WTC11 (cell line): ENCODE results near the gene WDR59. TPM values are rescaled to one million over a fixed set of nuclear protein-coding genes. Genes with fewer than 3 reads are reported as not detected.

Experiments
- ATAC-seq: fragments of 200-7000 bp; cut with Tn5 transposase; 2 replicates; pipeline ENCODE4 v1.10.0; 2021; ENCODE audit warnings: mild to moderate bottlenecking, moderate library complexity
- CTCF ChIA-PET: fragments of 300-600 bp; sonication (Branson Sonifier 250); formaldehyde crosslinking; loops from one replicate; lab custom pipeline; 2021; ENCODE audit warnings: antibody characterized with exemption; lab: Charles Lee
- POLR2A ChIA-PET: fragments of 350-600 bp; sonication (Branson Sonifier 250); formaldehyde crosslinking; loops from one replicate; lab custom pipeline; 2021; ENCODE audit warnings: antibody characterized with exemption; lab: Charles Lee
- DNase-seq: peaks from one replicate; pipeline ENCODE4 v3.0.0; 2021; ENCODE audit warnings: low spot score
- H3K27ac Mint-ChIP-seq: 2 replicates; pipeline ENCODE4 v1.8.0; 2021; ENCODE audit warnings: mixed read lengths
- H3K27me3 Mint-ChIP-seq: 2 replicates; pipeline ENCODE4 v1.8.0; 2021; ENCODE audit warnings: low read depth, mild to moderate bottlenecking, moderate library complexity, mixed read lengths
- H3K36me3 Mint-ChIP-seq: 2 replicates; pipeline ENCODE4 v1.8.0; 2021; ENCODE audit warnings: mixed read lengths
- H3K4me1 Mint-ChIP-seq: 2 replicates; pipeline ENCODE4 v1.8.0; 2022; ENCODE audit warnings: mixed read lengths
- H3K4me3 Mint-ChIP-seq: 2 replicates; pipeline ENCODE4 v1.8.0; 2021; ENCODE audit warnings: mild to moderate bottlenecking, moderate library complexity, mixed read lengths
- H3K9me3 Mint-ChIP-seq: 2 replicates; pipeline ENCODE4 v1.8.0; 2021; ENCODE audit warnings: mixed read lengths
- AR ChIP-seq: fragments of 250-450 bp; sonication (Bioruptor Pico); IDR thresholded peaks from 2 replicates; pipeline ENCODE4 v1.9.0; 2021; ENCODE audit warnings: mild to moderate bottlenecking
- ATF1 ChIP-seq: sonication (generic); formaldehyde crosslinking; IDR thresholded peaks from 2 replicates; pipeline ENCODE4 v1.8.1; 2023; ENCODE audit warnings: mild to moderate bottlenecking, moderate library complexity, missing genetic modification reagents
- CBFB ChIP-seq: sonication (generic); formaldehyde crosslinking; IDR thresholded peaks from 2 replicates; pipeline ENCODE4 v1.8.1; 2022; ENCODE audit warnings: mild to moderate bottlenecking, low read depth, missing genetic modification reagents
- ELF4 ChIP-seq: sonication (generic); formaldehyde crosslinking; IDR thresholded peaks from 2 replicates; pipeline ENCODE4 v1.8.1; 2022; ENCODE audit warnings: low read depth, mild to moderate bottlenecking, moderate library complexity, missing genetic modification reagents
- FOXP1 ChIP-seq: sonication (generic); formaldehyde crosslinking; IDR thresholded peaks from 2 replicates; pipeline ENCODE4 v1.8.0; 2022; ENCODE audit warnings: missing genetic modification reagents, mild to moderate bottlenecking, moderate library complexity, borderline replicate concordance
- GRHL2 ChIP-seq: fragments of 250-450 bp; sonication (Bioruptor Pico); IDR thresholded peaks from 2 replicates; pipeline ENCODE4 v1.8.0; 2022; ENCODE audit warnings: mild to moderate bottlenecking, moderate library complexity; ENCODE audit not compliant: insufficient replicate concordance, severe bottlenecking
- GTF2I ChIP-seq: fragments of 250-450 bp; sonication (Bioruptor Pico); conservative IDR thresholded peaks from 2 replicates; pipeline ENCODE4 v1.4.0; 2021; ENCODE audit warnings: mild to moderate bottlenecking
- JAZF1 ChIP-seq: fragments of 250-450 bp; sonication (Bioruptor Pico); IDR thresholded peaks from 2 replicates; pipeline ENCODE4 v1.9.0; 2021; ENCODE audit warnings: moderate library complexity, mild to moderate bottlenecking, inconsistent platforms
- MLX ChIP-seq: sonication (generic); formaldehyde crosslinking; IDR thresholded peaks from 2 replicates; pipeline ENCODE4 v1.8.1; 2023; ENCODE audit warnings: mild to moderate bottlenecking, missing genetic modification reagents, moderate library complexity
- NFATC4 ChIP-seq: fragments of 250-450 bp; sonication (Bioruptor Pico); IDR thresholded peaks from 2 replicates; pipeline ENCODE4 v1.9.0; 2021; ENCODE audit warnings: mild to moderate bottlenecking
- NR3C1 ChIP-seq: sonication (generic); formaldehyde crosslinking; conservative IDR thresholded peaks from 2 replicates; pipeline ENCODE4 v1.8.1; 2023; ENCODE audit warnings: low read depth, mild to moderate bottlenecking, missing genetic modification reagents
- RORB ChIP-seq: fragments of 250-450 bp; sonication (Bioruptor Pico); IDR thresholded peaks from 2 replicates; pipeline ENCODE4 v1.9.0; 2021; ENCODE audit warnings: mild to moderate bottlenecking
- SP1 ChIP-seq: sonication (generic); formaldehyde crosslinking; conservative IDR thresholded peaks from 2 replicates; pipeline ENCODE4 v1.8.1; 2022; ENCODE audit warnings: missing genetic modification reagents
- TEAD1 ChIP-seq: sonication (generic); formaldehyde crosslinking; IDR thresholded peaks from 2 replicates; pipeline ENCODE4 v1.8.0; 2022; ENCODE audit warnings: mild to moderate bottlenecking, missing genetic modification reagents
- TEAD4 ChIP-seq: sonication (generic); formaldehyde crosslinking; IDR thresholded peaks from 2 replicates; pipeline ENCODE4 v1.8.0; 2022; ENCODE audit warnings: mild to moderate bottlenecking, missing genetic modification reagents
- ZNF121 ChIP-seq: sonication (generic); formaldehyde crosslinking; IDR thresholded peaks from 2 replicates; pipeline ENCODE4 v1.8.0; 2023; ENCODE audit warnings: missing genetic modification reagents
- ZNF219 ChIP-seq: sonication (generic); formaldehyde crosslinking; IDR thresholded peaks from 2 replicates; pipeline ENCODE4 v1.8.0; 2023; ENCODE audit warnings: missing genetic modification reagents, mild to moderate bottlenecking, borderline replicate concordance
- ZNF416 ChIP-seq: fragments of 250-450 bp; sonication (Bioruptor Pico); IDR thresholded peaks from 2 replicates; pipeline ENCODE4 v1.9.0; 2021; ENCODE audit warnings: mild to moderate bottlenecking, inconsistent platforms
- ZNF532 ChIP-seq: fragments of 250-450 bp; sonication (Bioruptor Pico); IDR thresholded peaks from 2 replicates; pipeline ENCODE4 v1.9.0; 2021; ENCODE audit warnings: mild to moderate bottlenecking, borderline replicate concordance
- total RNA-seq: library from RNA; stranded (reverse); gene quantifications from 3 replicates; pipeline ENCODE4 v1.2.3, GENCODE V29; 2021
- TF ChIP-seq, protein P1 (sequence below): fragments of 250-450 bp; sonication (Bioruptor Pico); IDR thresholded peaks from 2 replicates; pipeline ENCODE4 v2.1.2; 2022; ENCODE audit warnings: mild to moderate bottlenecking, moderate library complexity

WDR59 gene
- total RNA-seq, 1 experiment from 2014 or later = 100 TPM

DNA sequence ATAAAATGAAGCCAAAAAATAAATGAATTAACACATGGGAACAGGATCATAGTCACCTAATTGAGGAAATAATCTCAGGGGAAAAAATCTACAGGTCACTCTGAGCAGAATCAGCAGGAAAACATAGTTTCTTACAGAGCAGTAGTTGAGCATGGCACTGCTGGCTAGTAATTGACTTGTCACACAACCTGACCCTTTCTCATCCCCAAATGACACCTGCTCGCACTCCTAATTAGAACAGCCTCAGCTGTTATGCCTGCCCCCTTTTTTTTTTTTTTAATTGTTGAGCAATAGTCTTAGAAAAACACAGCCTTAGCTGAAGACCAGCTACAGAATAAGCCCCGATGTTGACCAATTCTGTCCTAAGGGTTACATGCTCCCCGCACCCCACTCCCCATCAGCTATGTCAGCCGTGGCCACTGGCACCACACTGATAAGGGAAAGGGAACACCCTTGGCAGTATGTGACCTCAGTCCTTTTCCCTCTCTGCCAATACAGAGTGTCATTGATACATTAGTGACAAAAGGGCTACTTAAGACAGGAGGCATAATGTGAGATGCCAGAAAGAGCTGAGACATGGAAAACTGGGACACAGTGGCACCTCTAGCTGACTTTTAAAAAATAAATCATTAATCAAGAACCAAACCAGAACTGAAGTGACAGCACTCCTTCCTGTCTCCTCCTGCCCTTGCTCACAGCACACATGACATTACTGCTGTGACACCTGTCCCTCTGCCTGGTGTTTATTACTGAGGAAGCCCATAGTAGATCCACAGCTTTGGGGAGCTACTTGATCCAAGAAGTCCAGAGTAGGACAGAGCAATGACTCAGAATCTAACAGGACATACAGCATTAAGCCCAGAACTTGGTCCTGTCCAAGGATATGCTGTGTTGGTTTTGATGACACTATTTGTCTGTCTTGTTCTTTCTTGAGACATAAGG, 41.7 kb downstream of the WDR59 start:
- H3K9me3 Mint-ChIP-seq = no peaks in the 10 kb centered on the region
- ChIA-PET CTCF (no interaction called here), POLR2A (no interaction called here)
- H3K27ac Mint-ChIP-seq = peak overlapping the region; percentile 8; the same call in 1 of the 2 replicates
- DNase-seq (no peak), ATAC-seq (no peak)
- H3K4me3 Mint-ChIP-seq = no peak overlapping the region
- H3K27me3 Mint-ChIP-seq = no peaks in the 10 kb centered on the region
- no peaks in the 10 kb centered on the region for H3K4me1 Mint-ChIP-seq
- TF ChIP-seq AR (CRISPR knock-in tag) (no peak), FOXP1 (no peak), MLX (CRISPR knock-in tag) (no peak), TEAD1 (CRISPR knock-in tag) (no peak), NR3C1 (CRISPR knock-in tag) (no peak), ZNF532 (no peak), GRHL2 (CRISPR knock-in tag) (no peak), ZNF416 (CRISPR knock-in tag) (no peak), GTF2I (no peak), TEAD4 (CRISPR knock-in tag) (no peak), ATF1 (CRISPR knock-in tag) (no peak), RORB (CRISPR knock-in tag) (no peak), SP1 (no peak), ZNF219 (no peak), CBFB (CRISPR knock-in tag) (no peak), NFATC4 (CRISPR knock-in tag) (no peak), ELF4 (no peak), JAZF1 (CRISPR knock-in tag) (no peak), ZNF121 (no peak)
- TF ChIP-seq, protein P1, sequence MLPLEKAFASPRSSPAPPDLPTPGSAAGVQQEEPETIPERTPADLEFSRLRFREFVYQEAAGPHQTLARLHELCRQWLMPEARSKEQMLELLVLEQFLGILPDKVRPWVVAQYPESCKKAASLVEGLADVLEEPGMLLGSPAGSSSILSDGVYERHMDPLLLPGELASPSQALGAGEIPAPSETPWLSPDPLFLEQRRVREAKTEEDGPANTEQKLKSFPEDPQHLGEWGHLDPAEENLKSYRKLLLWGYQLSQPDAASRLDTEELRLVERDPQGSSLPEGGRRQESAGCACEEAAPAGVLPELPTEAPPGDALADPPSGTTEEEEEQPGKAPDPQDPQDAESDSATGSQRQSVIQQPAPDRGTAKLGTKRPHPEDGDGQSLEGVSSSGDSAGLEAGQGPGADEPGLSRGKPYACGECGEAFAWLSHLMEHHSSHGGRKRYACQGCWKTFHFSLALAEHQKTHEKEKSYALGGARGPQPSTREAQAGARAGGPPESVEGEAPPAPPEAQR = no peak
- H3K36me3 Mint-ChIP-seq = peaks cover 62% of the 10 kb centered on the region
